Heart left ventricle (tissue), 16 donors: Measurements from ENCODE around the gene VAPB. TPM values are rescaled to one million over a fixed set of nuclear protein-coding genes. Genes with fewer than 3 reads are reported as not detected.
A peak's percentile ranks its signal among the peaks of the same experiment; 100 is the strongest.
"Not testable (repeated sequence)": the region's sequence is repeated elsewhere in the genome, so short reads cannot be mapped to it uniquely, and the experiment has no call there.

ENCODE experiments used
- ATAC-seq, 4 donors: fragments of 200-7000 bp; cut with Tn5 transposase; one replicate each; pipeline ENCODE4 v1.9.1; 2020 to 2022; ENCODE audit warnings: moderate library complexity in 4 of 4, mild to moderate bottlenecking in 3 of 4, moderate number of reproducible peaks in 1 of 4
- DNase-seq, 5 donors: peaks; one replicate each; pipeline ENCODE4 v3.0.0-alpha.2; 2020
- H3K27ac ChIP-seq, 12 donors: fragments of 200-600 bp; sonication (generic) in 4 of 12; one replicate each; pipeline versions ENCODE4 v1.5.0 to v1.8.0; 2016 to 2022; ENCODE audit warnings: mild to moderate bottlenecking in 2 of 12
- H3K27me3 ChIP-seq, 9 donors: fragments of 200-600 bp; sonication (generic) in 2 of 9; one replicate each; pipeline versions ENCODE4 v1.5.1 to v1.8.0; 2016 to 2022; ENCODE audit warnings: mild to moderate bottlenecking in 3 of 9
- H3K36me3 ChIP-seq, 9 donors: fragments of 200-600 bp; sonication (generic) in 2 of 9; one replicate each; pipeline versions ENCODE4 v1.5.0 to v1.8.0; 2018 to 2022; ENCODE audit warnings: mild to moderate bottlenecking in 2 of 9
- H3K4me1 ChIP-seq, 12 donors: fragments of 200-600 bp; sonication (generic) in 4 of 12; one replicate each; pipeline versions ENCODE4 v1.5.0 to v1.8.0; 2016 to 2022; ENCODE audit warnings: mild to moderate bottlenecking in 3 of 12
- H3K4me3 ChIP-seq, 12 donors: fragments of 200-600 bp; sonication (generic) in 4 of 12; one replicate each; pipeline versions ENCODE4 v1.5.0 to v1.8.0; 2017 to 2022; ENCODE audit warnings: mild to moderate bottlenecking in 9 of 12, moderate library complexity in 4 of 12
- H3K9me3 ChIP-seq, 12 donors: fragments of 200-600 bp; sonication (generic) in 4 of 12; one replicate each; pipeline versions ENCODE4 v1.5.0 to v1.8.0; 2016 to 2022; ENCODE audit warnings: mild to moderate bottlenecking in 1 of 12
- POLR2A ChIP-seq, 2 donors: fragments of 450-650 bp; IDR thresholded peaks; one replicate each; pipeline ENCODE4 v1.6.1; 2017; ENCODE audit warnings: antibody characterized with exemption in 2 of 2, mild to moderate bottlenecking in 2 of 2, moderate library complexity in 2 of 2
- WGBS, 4 donors: extraction: QIAGEN DNeasy Blood & Tissue Kit in 2 of 4; methylation state at CpG; one replicate each; pipeline versions ENCODE4 v1.1.5 to v1.1.7; 2013 to 2018; 5-methylcytosine and 5-hydroxymethylcytosine counted together
- intact Hi-C, 10 donors: fragments of 100-400 bp; cut with DNase I; formaldehyde crosslinking; loops; one replicate each; pipeline versions ENCODE4 v1.11.1 to v1.14.2; 2022
- polyA plus RNA-seq, 2 donors: library from polyadenylated mRNA; stranded (reverse); fragments of 200-250 nt; gene quantifications; one replicate each; pipeline ENCODE4 v1.2.3, GENCODE V29; 2013
- total RNA-seq, 9 donors: library from RNA; depleted of rRNA in 2 of 9; stranded (reverse); fragments of >200 nt in 2 of 9; fragmentation: NEBNext Ultra II Directional in 3 of 9; extraction: Animal tissue kit (Norgen Biotek cat#: 25700) in 3 of 9; gene quantifications; one replicate each; pipeline versions ENCODE4 v1.1.0 to v1.2.4, GENCODE V29; 2016 to 2023
- TF ChIP-seq, protein P1 (sequence below), 12 donors: fragments of 200-600 bp; sonication (generic) in 4 of 12; IDR thresholded peaks; one replicate each; pipeline versions ENCODE4 v1.5.0 to v1.8.0; 2018 to 2022; ENCODE audit warnings: antibody characterized with exemption in 12 of 12, mild to moderate bottlenecking in 5 of 12
- donor health status: ischemic (EF 13 %, LVEDD 7.1; RV severe dilation, severe dysfunction).
- donor health status: healthy with polysubstance abuse.
- donor health status: DM: no; HTN: yes; CAD: no.
- donor health status: DM: no; HTN: no; CAD: no.
- donor health status: ischemic (EF 25% LVEDD 6.9; RV normal size, moderate dysfunction).
- donor health status: ischemic (EF 25% LVEDD 5.7; RV mildly dilated, moderate dysfunction).
- donor health status: healthy.
- donor health status: DM: yes; HTN: yes; CAD: no.
- donor health status: ischemic (EF 35%, LVEDD 5.7; RV mildly dilated, moderate dysfunction).
- donor health status: nonischemic (EF 11% LVEDD 7.7; RV severe dilation, severe dysfunction).
- donor health status: DM: yes; HTN: yes; CAD: no.
- donor health status: PGD.
- donor health status: ischemic (EF 29% LVEDD 5.4; RV normal size, mild dysfunction).
- donor health status: nonischemic (EF 23%, LVEDD 6.1; RV moderate dilation, normal function).

The VAPB gene
- total and polyA plus RNA-seq, 11 donors, result 25.7 to 76.1 (median 62.7) TPM

DNA sequence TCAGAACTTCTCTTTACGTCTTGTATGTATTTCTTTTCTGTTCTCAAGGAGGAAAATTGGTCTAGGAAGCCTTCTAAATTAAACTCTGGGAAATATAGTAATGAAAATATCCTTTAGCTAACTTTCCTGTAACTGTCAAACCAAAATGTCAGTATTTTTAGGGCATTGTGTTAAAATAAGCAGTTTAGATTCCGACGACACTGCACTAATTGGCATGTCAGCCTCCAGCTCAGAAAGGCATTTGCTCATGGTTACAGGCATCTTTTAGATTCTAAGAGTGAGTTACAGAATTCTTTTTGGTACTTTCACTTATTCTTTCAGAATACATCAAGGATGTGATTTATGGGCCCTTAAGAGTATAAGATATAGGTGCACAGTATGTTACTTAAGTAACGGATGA is 26.1 kb upstream of the VAPB start:
- no peak overlapping the region for H3K4me3 ChIP-seq
- H3K27me3 ChIP-seq, result no peaks in the 10 kb centered on the region
- ATAC-seq, result no peak
- intact Hi-C loops, result no loop called here
- 91 to 98% (median 98%) methylated on average over 4 of the region's 4 CpGs for WGBS, 4 donors
- DNase-seq, result no peak
- peaks cover 0 to 15% (median 5%) of the 10 kb centered on the region in 12 donors for H3K4me1 ChIP-seq
- H3K9me3 ChIP-seq, result no peaks in the 10 kb centered on the region
- H3K36me3 ChIP-seq, result peaks cover 0 to 82% (median 38%) of the 10 kb centered on the region in 9 donors
- H3K27ac ChIP-seq, result no peak overlapping the region
- no peak for TF ChIP-seq POLR2A (IDR thresholded peaks at IDR 0.05)
- TF ChIP-seq, protein P1, sequence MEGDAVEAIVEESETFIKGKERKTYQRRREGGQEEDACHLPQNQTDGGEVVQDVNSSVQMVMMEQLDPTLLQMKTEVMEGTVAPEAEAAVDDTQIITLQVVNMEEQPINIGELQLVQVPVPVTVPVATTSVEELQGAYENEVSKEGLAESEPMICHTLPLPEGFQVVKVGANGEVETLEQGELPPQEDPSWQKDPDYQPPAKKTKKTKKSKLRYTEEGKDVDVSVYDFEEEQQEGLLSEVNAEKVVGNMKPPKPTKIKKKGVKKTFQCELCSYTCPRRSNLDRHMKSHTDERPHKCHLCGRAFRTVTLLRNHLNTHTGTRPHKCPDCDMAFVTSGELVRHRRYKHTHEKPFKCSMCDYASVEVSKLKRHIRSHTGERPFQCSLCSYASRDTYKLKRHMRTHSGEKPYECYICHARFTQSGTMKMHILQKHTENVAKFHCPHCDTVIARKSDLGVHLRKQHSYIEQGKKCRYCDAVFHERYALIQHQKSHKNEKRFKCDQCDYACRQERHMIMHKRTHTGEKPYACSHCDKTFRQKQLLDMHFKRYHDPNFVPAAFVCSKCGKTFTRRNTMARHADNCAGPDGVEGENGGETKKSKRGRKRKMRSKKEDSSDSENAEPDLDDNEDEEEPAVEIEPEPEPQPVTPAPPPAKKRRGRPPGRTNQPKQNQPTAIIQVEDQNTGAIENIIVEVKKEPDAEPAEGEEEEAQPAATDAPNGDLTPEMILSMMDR (IDR thresholded peaks at IDR 0.05), result no peak

DNA sequence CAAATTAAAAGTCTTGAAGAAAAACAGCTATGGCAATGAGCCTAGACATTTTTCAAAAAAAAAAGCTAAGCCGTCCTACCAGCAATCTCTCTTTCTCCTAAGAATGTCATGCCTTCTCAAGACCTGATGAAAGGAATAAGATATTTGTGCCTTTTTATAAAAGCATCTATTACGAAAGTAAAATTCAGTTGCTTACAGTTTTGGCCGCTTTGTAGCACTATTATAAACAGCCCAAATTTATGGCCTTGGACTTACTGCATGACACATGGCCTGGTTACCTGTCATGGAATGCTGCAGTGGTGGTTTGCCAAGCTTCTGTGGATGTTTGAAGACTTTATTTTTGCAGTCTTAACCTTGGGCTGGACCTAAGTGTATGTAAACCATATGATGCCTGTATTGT is 22.2 kb upstream of the VAPB start:
- intact Hi-C loops, result no loop called here
- Histone ChIP-seq H3K4me3 (no peak overlapping the region), H3K4me1 (peaks cover 0 to under 1% (median 0%) of the 10 kb centered on the region in 12 donors), H3K27ac (peak overlapping the region in 1 of 12 donors; percentile 71), H3K9me3 (no peaks in the 10 kb centered on the region), H3K36me3 (peaks cover 0 to 50% (median 19%) of the 10 kb centered on the region in 9 donors), H3K27me3 (no peaks in the 10 kb centered on the region)
- 90 to 93% (median 93%) methylated on average over 3 of the region's 3 CpGs for WGBS, 4 donors
- ATAC-seq, result no peak
- no peak for DNase-seq
- TF ChIP-seq, protein P1 (IDR thresholded peaks at IDR 0.05), result no peak
- TF ChIP-seq POLR2A (IDR thresholded peaks at IDR 0.05), result no peak

DNA sequence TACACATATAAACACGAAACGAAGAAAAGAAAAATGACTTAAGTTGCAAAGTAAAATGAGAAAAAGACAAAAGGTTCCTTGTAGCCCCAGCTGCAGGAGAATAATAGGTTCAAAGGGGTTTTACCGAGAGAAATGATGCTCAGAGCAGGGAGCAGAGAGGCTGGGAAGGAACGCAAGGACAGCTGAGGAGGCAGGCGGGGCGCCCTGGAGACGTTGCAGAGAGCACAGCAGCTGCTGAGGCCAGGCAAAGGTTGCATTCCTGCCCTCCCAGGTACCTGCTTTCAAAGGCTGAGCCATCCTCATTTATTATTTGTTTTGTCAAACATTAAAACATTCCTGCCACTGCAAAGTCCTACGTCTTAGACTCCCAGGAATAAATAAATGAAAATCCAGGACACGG is 16.2 kb upstream of the VAPB start:
- intact Hi-C loops, result loop anchor here in 1 of 10 donors (10.0 kb wide), 1 partner anchor 58 kb away; no protein-coding TSS in a partner anchor
- Histone ChIP-seq H3K4me1 (peaks cover 0 to 3% (median 0%) of the 10 kb centered on the region in 12 donors), H3K27ac (no peak overlapping the region), H3K27me3 (peaks cover 0 to 5% (median 0%) of the 10 kb centered on the region in 9 donors), H3K9me3 (no peaks in the 10 kb centered on the region), H3K36me3 (peaks cover 0 to 3% (median 0%) of the 10 kb centered on the region in 9 donors), H3K4me3 (no peak overlapping the region)
- DNase-seq (no peak), ATAC-seq (no peak)
- TF ChIP-seq, protein P1 (IDR thresholded peaks at IDR 0.05), result no peak
- no peak for TF ChIP-seq POLR2A (IDR thresholded peaks at IDR 0.05)
- 66 to 70% (median 69%) methylated on average over 9 of the region's 9 CpGs for WGBS, 4 donors

DNA sequence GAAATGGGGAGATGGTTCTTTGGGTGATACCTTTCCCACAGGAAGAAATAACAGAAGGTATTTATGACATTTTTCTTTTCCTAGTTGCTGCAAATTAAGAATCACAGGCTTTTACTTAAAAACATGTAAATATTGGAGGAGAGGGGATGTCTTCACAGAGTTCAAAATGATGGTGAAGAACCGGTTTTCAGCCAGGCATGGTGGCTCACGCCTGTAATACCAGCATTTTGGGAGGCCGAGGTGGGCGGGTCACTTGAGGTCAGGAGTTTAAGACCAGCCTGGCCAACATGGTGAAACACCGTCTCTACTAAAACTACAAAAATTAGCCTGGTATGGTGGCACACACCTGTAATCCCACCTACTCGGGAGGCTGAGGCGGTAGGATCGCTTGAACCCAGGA is 15.7 kb upstream of the VAPB start:
- not testable (repeated sequence) for ATAC-seq, H3K27ac ChIP-seq, H3K4me1 ChIP-seq, H3K9me3 ChIP-seq, H3K4me3 ChIP-seq, H3K27me3 ChIP-seq, DNase-seq, H3K36me3 ChIP-seq
- intact Hi-C loops, result loop anchor here in 1 of 10 donors (10.0 kb wide), 1 partner anchor 58 kb away; no protein-coding TSS in a partner anchor
- 93 to 95% (median 94%) methylated on average over 8 of the region's 8 CpGs for WGBS, 4 donors
